HG02610 (cell line): Measurements from ENCODE around the gene RPRD2.
"Not testable (repeated sequence)": the region's sequence is repeated elsewhere in the genome, so short reads cannot be mapped to it uniquely, and the experiment has no call there.

Experiments used
- ATAC-seq: cut with Tn5 transposase; IDR thresholded peaks from one replicate; pipeline ENCODE4 v1.9.1; 2021; ENCODE audit warnings: mild to moderate bottlenecking, moderate library complexity; ENCODE audit not compliant: unreplicated experiment

Gene RPRD2

GRCh38 chr1:150363426-150364230 lies at the start of gene RPRD2:
Gene RPRD2 (plus strand): TSS chr1:150364147. CDS start chr1:150364715, 568 bp downstream.
- peak; percentile 87 for ATAC-seq

GRCh38 chr1:150314691-150315090 lies 49.3 kb upstream of the RPRD2 start:
- not testable (repeated sequence) for ATAC-seq

- no peak for ATAC-seq
Measured at GRCh38 chr1:150320667-150320978, 43.3 kb upstream of the RPRD2 start.

GRCh38 chr1:150321826-150322166 lies 42.2 kb upstream of the RPRD2 start:
- ATAC-seq: no peak

- ATAC-seq: no peak
Measured at GRCh38 chr1:150322310-150322709, 41.6 kb upstream of the RPRD2 start.

GRCh38 chr1:150332651-150333290 lies 31.2 kb upstream of the RPRD2 start:
- ATAC-seq: no peak

- ATAC-seq: no peak
Measured at GRCh38 chr1:150346316-150346715, 17.6 kb upstream of the RPRD2 start.

- ATAC-seq: no peak
Measured at GRCh38 chr1:150352866-150353265, 11.1 kb upstream of the RPRD2 start.

- ATAC-seq: no peak
Measured at GRCh38 chr1:150362721-150363425, 1.1 kb upstream of the RPRD2 start.

GRCh38 chr1:150364231-150365003 lies 470 bp downstream of the RPRD2 start:
- ATAC-seq: no peak

- ATAC-seq: no peak
Measured at GRCh38 chr1:150365941-150366340, 2.0 kb downstream of the RPRD2 start.

GRCh38 chr1:150366416-150367296 lies 2.7 kb downstream of the RPRD2 start:
- ATAC-seq: no peak

- ATAC-seq: no peak
Measured at GRCh38 chr1:150371110-150371509, 7.2 kb downstream of the RPRD2 start.

GRCh38 chr1:150372580-150372979 lies 8.6 kb downstream of the RPRD2 start:
- ATAC-seq: no peak

- ATAC-seq: no peak
Measured at GRCh38 chr1:150376110-150376509, 12.2 kb downstream of the RPRD2 start.

GRCh38 chr1:150383631-150384324 lies 19.8 kb downstream of the RPRD2 start:
- no peak for ATAC-seq

GRCh38 chr1:150385537-150386445 lies 21.8 kb downstream of the RPRD2 start:
- no peak for ATAC-seq

- ATAC-seq: no peak
Measured at GRCh38 chr1:150386592-150386991, 22.6 kb downstream of the RPRD2 start.

- no peak for ATAC-seq
Measured at GRCh38 chr1:150387200-150387599, 23.3 kb downstream of the RPRD2 start.
